ENCODE results near the gene KAT2B. TPM values are rescaled to one million over a fixed set of nuclear protein-coding genes. Genes with fewer than 3 reads are reported as not detected.
A peak's percentile ranks its signal among the peaks of the same experiment; 100 is the strongest.
"Not testable (repeated sequence)": the region's sequence is repeated elsewhere in the genome, so short reads cannot be mapped to it uniquely, and the experiment has no call there.

KAT2B gene
- total RNA-seq, 1 donor from 2014 or later = 12.2 TPM

DNA sequence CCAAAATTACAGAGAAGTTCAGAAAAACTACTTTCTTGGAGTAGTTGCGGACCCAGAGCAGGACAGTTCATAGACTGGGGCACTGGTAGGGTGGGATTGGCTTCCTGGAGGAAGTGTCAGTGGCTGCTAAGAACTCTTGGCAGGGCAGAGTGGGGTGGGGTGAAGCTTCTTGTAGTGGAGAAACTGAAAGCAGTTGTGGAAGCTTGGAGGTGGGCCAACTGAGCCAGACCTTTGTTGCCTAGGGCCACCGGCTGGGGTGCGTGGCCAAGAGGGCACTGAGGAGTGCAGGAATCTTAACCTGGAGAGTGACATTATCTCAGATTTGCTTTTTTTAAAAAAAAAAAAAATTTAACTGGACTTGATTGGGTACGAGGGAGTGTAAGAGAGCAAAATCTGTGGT is 3.1 kb downstream of the KAT2B start:
- TF ChIP-seq CTCF (conservative IDR thresholded peaks at IDR 0.05) = no peak
- no peaks in the 10 kb centered on the region for H3K9me3 Mint-ChIP-seq
- H3K4me3 Mint-ChIP-seq = no peak overlapping the region
- H3K36me3 Mint-ChIP-seq (ENCODE audit: low read depth) = no peaks in the 10 kb centered on the region
- H3K27ac Mint-ChIP-seq (ENCODE audit: unreplicated experiment) = peak overlapping the region; percentile 59
- peaks cover 27% of the 10 kb centered on the region for H3K4me1 Mint-ChIP-seq
- H3K27me3 Mint-ChIP-seq (ENCODE audit: low read depth) = no peaks in the 10 kb centered on the region
- DNase-seq (ENCODE audit: low read depth, low spot score) = no peak

DNA sequence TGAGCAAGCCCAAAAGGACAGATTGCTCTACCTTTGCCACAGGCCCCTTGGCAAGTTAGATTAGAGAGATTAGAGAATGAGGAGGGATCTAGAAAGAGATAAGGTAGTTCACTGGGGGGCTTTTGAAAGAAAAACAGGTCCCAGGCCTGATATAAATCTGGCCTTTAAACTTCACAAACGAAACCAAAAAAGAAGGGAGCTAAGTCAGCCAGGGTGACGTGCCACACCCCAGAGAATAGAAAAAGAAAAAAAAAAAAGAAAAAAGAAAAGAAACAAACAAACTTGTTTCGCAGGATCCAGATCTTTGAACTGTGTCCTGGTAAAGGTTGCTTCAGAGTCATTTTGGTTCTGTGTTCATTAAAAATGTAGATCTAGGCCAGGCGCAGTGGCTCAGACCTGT is 3.6 kb downstream of the KAT2B start:
- Mint-ChIP-seq H3K27ac (ENCODE audit: unreplicated experiment) (no peak overlapping the region), H3K4me1 (peaks cover 22% of the 10 kb centered on the region), H3K9me3 (no peaks in the 10 kb centered on the region), H3K4me3 (no peak overlapping the region), H3K36me3 (ENCODE audit: low read depth) (no peaks in the 10 kb centered on the region), H3K27me3 (ENCODE audit: low read depth) (no peaks in the 10 kb centered on the region)
- TF ChIP-seq CTCF (conservative IDR thresholded peaks at IDR 0.05) = no peak
- no peak for DNase-seq (ENCODE audit: low read depth, low spot score)

- not testable (repeated sequence) for H3K27ac Mint-ChIP-seq (ENCODE audit: unreplicated experiment); H3K27me3 Mint-ChIP-seq (ENCODE audit: low read depth); H3K9me3 Mint-ChIP-seq; DNase-seq (ENCODE audit: low read depth, low spot score); H3K4me3 Mint-ChIP-seq; H3K36me3 Mint-ChIP-seq (ENCODE audit: low read depth)
- H3K4me1 Mint-ChIP-seq = peaks cover 16% of the 10 kb centered on the region
These were observed 4.9 kb downstream of the KAT2B start for GRCh38 chr3:20045141-20045540.

- Mint-ChIP-seq H3K36me3 (ENCODE audit: low read depth) (no peaks in the 10 kb centered on the region), H3K9me3 (no peaks in the 10 kb centered on the region), H3K27me3 (ENCODE audit: low read depth) (no peaks in the 10 kb centered on the region), H3K27ac (ENCODE audit: unreplicated experiment) (no peak overlapping the region), H3K4me3 (no peak overlapping the region), H3K4me1 (peaks cover 13% of the 10 kb centered on the region)
- no peak for DNase-seq (ENCODE audit: low read depth, low spot score)
- no peak for TF ChIP-seq CTCF (conservative IDR thresholded peaks at IDR 0.05)
These were observed 6.3 kb downstream of the KAT2B start for GRCh38 chr3:20046556-20046955.

- H3K4me3 Mint-ChIP-seq = no peak overlapping the region
- no peak overlapping the region for H3K27ac Mint-ChIP-seq (ENCODE audit: unreplicated experiment)
- H3K27me3 Mint-ChIP-seq (ENCODE audit: low read depth) = no peaks in the 10 kb centered on the region
- H3K36me3 Mint-ChIP-seq (ENCODE audit: low read depth) = no peaks in the 10 kb centered on the region
- DNase-seq (ENCODE audit: low read depth, low spot score) = no peak
- H3K4me1 Mint-ChIP-seq = peaks cover 5% of the 10 kb centered on the region
- TF ChIP-seq CTCF (conservative IDR thresholded peaks at IDR 0.05) = no peak
- H3K9me3 Mint-ChIP-seq = no peaks in the 10 kb centered on the region
These were observed 7.1 kb downstream of the KAT2B start for GRCh38 chr3:20047341-20047779.

GRCh38 chr3:20047976-20048883 is 8.0 kb downstream of the KAT2B start:
- DNase-seq (ENCODE audit: low read depth, low spot score) = no peak
- Mint-ChIP-seq H3K27me3 (ENCODE audit: low read depth) (no peaks in the 10 kb centered on the region), H3K4me3 (no peak overlapping the region), H3K9me3 (no peaks in the 10 kb centered on the region), H3K36me3 (ENCODE audit: low read depth) (no peaks in the 10 kb centered on the region), H3K27ac (ENCODE audit: unreplicated experiment) (no peak overlapping the region), H3K4me1 (peaks cover 2% of the 10 kb centered on the region)
- TF ChIP-seq CTCF (conservative IDR thresholded peaks at IDR 0.05) = no peak
